ENCODE data around the gene GUCY1A1. TPM values are rescaled to one million over a fixed set of nuclear protein-coding genes. Genes with fewer than 3 reads are reported as not detected.

The GUCY1A1 gene
- total and polyA plus RNA-seq, 5 experiments from 2014 or later: not detected

- no peak overlapping the region for H3K27ac Mint-ChIP-seq
- no peak overlapping the region for H3K4me3 Mint-ChIP-seq
- ATAC-seq: no peak
- H3K4me1 Mint-ChIP-seq: no peaks in the 10 kb centered on the region
- peaks cover 0 to 11% (median 0%) of the 10 kb centered on the region in 5 donors for H3K27me3 Mint-ChIP-seq
- POLR2A ChIA-PET: no interaction called here
- no peak for DNase-seq
- H3K9me3 Mint-ChIP-seq: no peaks in the 10 kb centered on the region
- H3K36me3 Mint-ChIP-seq: no peaks in the 10 kb centered on the region
Observed at GRCh38 chr4:155738548-155738947, 71.9 kb downstream of the GUCY1A1 start.

DNA sequence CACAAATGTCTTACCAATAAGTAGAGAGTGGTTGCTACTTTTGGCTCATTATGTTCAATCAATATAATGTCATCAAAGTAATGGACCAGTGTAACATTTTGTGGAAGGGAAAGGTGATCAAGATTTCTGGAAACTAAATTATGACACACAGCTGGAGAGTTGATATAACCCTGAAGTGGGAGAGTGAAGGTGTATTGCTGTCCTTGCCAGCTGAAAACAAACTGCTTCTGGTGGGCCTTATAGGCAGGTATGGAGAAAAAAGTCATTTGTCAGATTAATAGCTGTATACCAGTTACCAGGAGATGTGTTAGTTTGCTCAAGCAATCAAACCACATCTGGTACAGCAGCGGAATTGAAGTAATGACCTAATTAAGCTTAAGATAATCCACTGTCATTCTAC, 74.9 kb downstream of the GUCY1A1 start:
- Mint-ChIP-seq H3K36me3 (no peaks in the 10 kb centered on the region), H3K4me1 (no peaks in the 10 kb centered on the region), H3K9me3 (no peaks in the 10 kb centered on the region), H3K27me3 (peaks cover 0 to 14% (median 0%) of the 10 kb centered on the region in 5 donors), H3K27ac (no peak overlapping the region), H3K4me3 (no peak overlapping the region)
- ATAC-seq (no peak), DNase-seq (no peak)
- POLR2A ChIA-PET: no interaction called here

GRCh38 chr4:155742310-155743015, 75.8 kb downstream of the GUCY1A1 start:
- Mint-ChIP-seq H3K9me3 (no peaks in the 10 kb centered on the region), H3K27me3 (peaks cover 0 to 14% (median 0%) of the 10 kb centered on the region in 5 donors), H3K4me3 (no peak overlapping the region), H3K27ac (no peak overlapping the region), H3K4me1 (no peaks in the 10 kb centered on the region), H3K36me3 (no peaks in the 10 kb centered on the region)
- DNase-seq: no peak
- POLR2A ChIA-PET: no interaction called here
- no peak for ATAC-seq

DNA sequence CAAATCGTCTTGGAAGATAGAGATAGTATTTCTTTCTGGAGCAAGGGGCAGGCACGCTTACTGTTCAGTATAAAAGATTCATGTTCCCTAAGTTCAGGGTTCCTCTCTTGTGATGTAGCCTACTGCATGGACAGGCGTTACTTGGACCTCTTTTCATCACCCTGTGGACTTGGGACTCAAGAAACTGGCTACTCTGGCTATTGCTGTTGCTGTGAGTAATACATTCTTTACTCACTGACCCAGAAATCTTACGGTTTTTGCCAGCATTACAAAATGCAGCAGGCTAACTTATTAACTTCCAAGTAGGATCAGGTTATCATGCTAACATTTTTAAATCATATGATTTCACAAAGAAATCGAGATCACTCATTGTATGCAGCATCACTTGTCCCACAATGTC, 79.3 kb downstream of the GUCY1A1 start:
- Mint-ChIP-seq H3K4me1 (no peaks in the 10 kb centered on the region), H3K4me3 (no peak overlapping the region), H3K27me3 (peaks cover 0 to 11% (median 0%) of the 10 kb centered on the region in 5 donors), H3K27ac (no peak overlapping the region), H3K9me3 (no peaks in the 10 kb centered on the region), H3K36me3 (no peaks in the 10 kb centered on the region)
- POLR2A ChIA-PET: no interaction called here
- DNase-seq (no peak), ATAC-seq (no peak)

DNA sequence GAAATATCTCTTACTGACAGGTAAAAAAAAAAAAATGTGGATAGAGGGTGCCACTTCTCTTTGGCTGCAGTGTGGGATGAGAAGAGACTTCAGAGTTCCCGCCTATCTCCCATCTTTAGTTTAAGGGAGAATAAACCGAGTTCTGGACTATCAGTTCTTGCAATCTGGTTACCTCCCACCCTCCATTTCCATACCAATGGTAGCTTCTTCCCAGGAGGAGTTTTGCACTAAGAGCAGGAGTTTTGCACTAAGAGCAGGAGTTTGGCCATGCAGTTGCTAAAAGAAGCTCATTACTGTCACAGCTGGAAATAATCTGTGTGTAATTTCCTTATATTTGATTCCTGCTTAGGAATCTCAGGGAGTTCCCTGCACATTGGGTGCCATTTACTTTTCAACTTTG, 81.4 kb downstream of the GUCY1A1 start:
- POLR2A ChIA-PET: no interaction called here
- no peak for ATAC-seq
- Mint-ChIP-seq H3K9me3 (no peaks in the 10 kb centered on the region), H3K4me1 (no peaks in the 10 kb centered on the region), H3K27ac (no peak overlapping the region), H3K36me3 (no peaks in the 10 kb centered on the region), H3K27me3 (peaks cover 0 to 6% (median 0%) of the 10 kb centered on the region in 5 donors), H3K4me3 (no peak overlapping the region)
- no peak for DNase-seq

- Mint-ChIP-seq H3K36me3 (no peaks in the 10 kb centered on the region), H3K27me3 (no peaks in the 10 kb centered on the region), H3K4me3 (no peak overlapping the region), H3K27ac (no peak overlapping the region), H3K9me3 (no peaks in the 10 kb centered on the region), H3K4me1 (no peaks in the 10 kb centered on the region)
- DNase-seq (no peak), ATAC-seq (no peak)
- POLR2A ChIA-PET: no interaction called here
Observed at GRCh38 chr4:155749041-155749440, 82.4 kb downstream of the GUCY1A1 start.

- H3K27ac Mint-ChIP-seq: no peak overlapping the region
- no peaks in the 10 kb centered on the region for H3K4me1 Mint-ChIP-seq
- POLR2A ChIA-PET: no interaction called here
- no peaks in the 10 kb centered on the region for H3K9me3 Mint-ChIP-seq
- ATAC-seq: no peak
- peaks cover 0 to 12% (median 3%) of the 10 kb centered on the region in 5 donors for H3K27me3 Mint-ChIP-seq
- H3K4me3 Mint-ChIP-seq: no peak overlapping the region
- H3K36me3 Mint-ChIP-seq: no peaks in the 10 kb centered on the region
- no peak for DNase-seq
Observed at GRCh38 chr4:155751569-155751968, 84.9 kb downstream of the GUCY1A1 start.

GRCh38 chr4:155757745-155758265, 91.2 kb downstream of the GUCY1A1 start:
- ATAC-seq (no peak), DNase-seq (no peak)
- Mint-ChIP-seq H3K36me3 (no peaks in the 10 kb centered on the region), H3K4me3 (peak overlapping the region in 3 of 10 donors; percentile 64 to 73 (median 67)), H3K27ac (no peak overlapping the region), H3K4me1 (peaks cover 0 to 10% (median 9%) of the 10 kb centered on the region in 4 donors), H3K27me3 (peaks cover 16 to 43% (median 27%) of the 10 kb centered on the region in 5 donors), H3K9me3 (peaks cover 0 to 4% (median 0%) of the 10 kb centered on the region in 9 donors)
- POLR2A ChIA-PET: no interaction called here

GRCh38 chr4:155758481-155759371, 92.1 kb downstream of the GUCY1A1 start, which contains the start of gene GUCY1B1:
GUCY1B1 (plus strand) TSS chr4:155759021; CDS start chr4:155759141, 120 bp downstream.
- Mint-ChIP-seq H3K27ac (no peak within 1 kb of the TSS), H3K36me3 (no peaks in the 10 kb centered on the region), H3K27me3 (peaks cover 16 to 52% (median 31%) of the 10 kb centered on the region in 5 donors), H3K4me1 (peaks cover 0 to 10% (median 9%) of the 10 kb centered on the region in 4 donors), H3K9me3 (peaks cover 0 to 4% (median 0%) of the 10 kb centered on the region in 9 donors), H3K4me3 (peak within 1 kb of the TSS; percentile 44 to 84 (median 68))
- POLR2A ChIA-PET: no interaction called here
- ATAC-seq: peak; percentile 91 to 93
- DNase-seq: peak; percentile 17 to 78 (median 47)

- Mint-ChIP-seq H3K27me3 (peaks cover 16 to 61% (median 31%) of the 10 kb centered on the region in 5 donors), H3K4me1 (peaks cover 0 to 10% (median 9%) of the 10 kb centered on the region in 4 donors), H3K36me3 (no peaks in the 10 kb centered on the region), H3K4me3 (peak overlapping the region in 9 of 10 donors; percentile 43 to 70 (median 62)), H3K9me3 (peaks cover 0 to 4% (median 0%) of the 10 kb centered on the region in 9 donors), H3K27ac (no peak overlapping the region)
- DNase-seq (peak in 3 of 10 donors; percentile 0 to 7 (median 5)), ATAC-seq (peak in 1 of 2 donors; percentile 19)
- POLR2A ChIA-PET: no interaction called here
Observed at GRCh38 chr4:155759372-155760252, 93.0 kb downstream of the GUCY1A1 start.

DNA sequence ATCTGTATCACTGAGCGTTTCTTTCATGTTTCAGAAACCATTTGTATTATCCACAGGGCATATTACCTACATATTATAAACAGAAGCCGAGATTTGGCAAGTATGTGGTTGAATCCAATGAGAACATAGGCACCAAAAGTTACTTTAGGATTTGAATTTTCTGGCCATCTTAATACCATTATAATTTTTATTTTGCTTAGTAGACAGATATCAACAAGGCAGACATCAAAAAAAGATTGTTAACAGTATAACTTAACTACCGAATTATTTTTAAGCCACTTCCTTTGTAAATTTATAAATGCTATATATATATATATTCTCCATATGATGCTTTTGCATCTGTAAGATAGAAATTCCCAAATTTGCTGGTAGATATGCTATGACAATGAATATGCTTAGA, 94.4 kb downstream of the GUCY1A1 start:
- Mint-ChIP-seq H3K27ac (no peak overlapping the region), H3K36me3 (no peaks in the 10 kb centered on the region), H3K9me3 (peaks cover 0 to 4% (median 0%) of the 10 kb centered on the region in 9 donors), H3K4me1 (peaks cover 0 to 10% (median 9%) of the 10 kb centered on the region in 4 donors), H3K27me3 (peaks cover 14 to 59% (median 23%) of the 10 kb centered on the region in 5 donors), H3K4me3 (peak overlapping the region in 4 of 10 donors; percentile 46 to 80 (median 50))
- no peak for DNase-seq
- ATAC-seq: no peak
- POLR2A ChIA-PET: no interaction called here

GRCh38 chr4:155761916-155762315, 95.3 kb downstream of the GUCY1A1 start:
- POLR2A ChIA-PET: no interaction called here
- ATAC-seq: no peak

More at GRCh38 chr4:155761916-155762315, 95.3 kb downstream of the GUCY1A1 start:
- peaks cover 14 to 50% (median 22%) of the 10 kb centered on the region in 5 donors for H3K27me3 Mint-ChIP-seq
- peaks cover 0 to 10% (median 9%) of the 10 kb centered on the region in 4 donors for H3K4me1 Mint-ChIP-seq
- H3K27ac Mint-ChIP-seq: no peak overlapping the region
- no peak for DNase-seq
- H3K4me3 Mint-ChIP-seq: no peak overlapping the region
- H3K36me3 Mint-ChIP-seq: no peaks in the 10 kb centered on the region
- peaks cover 0 to 2% (median 0%) of the 10 kb centered on the region in 9 donors for H3K9me3 Mint-ChIP-seq

All from naive thymus-derived CD8-positive, alpha-beta T cell (primary cell).